Urinary bladder (tissue), 4 donors: Measurements from ENCODE around the gene ZCCHC7. TPM values are rescaled to one million over a fixed set of nuclear protein-coding genes. Genes with fewer than 3 reads are reported as not detected.

Experiments used
- DNase-seq: peaks from one replicate; pipeline ENCODE4 v3.0.0-alpha.2; 2015; ENCODE audit errors: extremely low spot score
- H3K27ac ChIP-seq: one replicate; pipeline ENCODE4 v1.5.1; 2013; ENCODE audit warnings: low read depth, mild to moderate bottlenecking, moderate library complexity
- H3K36me3 ChIP-seq: one replicate; pipeline ENCODE4 v1.6.1; 2013; ENCODE audit warnings: mild to moderate bottlenecking, moderate library complexity; ENCODE audit not compliant: insufficient read depth
- H3K4me1 ChIP-seq: one replicate; pipeline ENCODE4 v1.6.1; 2013; ENCODE audit warnings: mild to moderate bottlenecking, moderate library complexity; ENCODE audit not compliant: insufficient read depth
- H3K4me3 ChIP-seq: one replicate; pipeline ENCODE4 v1.5.1; 2013; ENCODE audit warnings: low read depth, low read length
- WGBS: extraction: QIAGEN DNeasy Blood & Tissue Kit; methylation state at CpG from one replicate; pipeline ENCODE4 v1.1.7; 2013; 5-methylcytosine and 5-hydroxymethylcytosine counted together
- polyA plus RNA-seq: library from polyadenylated mRNA; stranded (reverse); fragments of 200-250 nt; gene quantifications from one replicate; pipeline ENCODE4 v1.2.3, GENCODE V29; 2013
- total RNA-seq: library from RNA; depleted of rRNA; stranded (reverse); fragments of >200 nt; gene quantifications from one replicate; pipeline ENCODE4 v1.2.3, GENCODE V29; 2014
- donor health status: healthy with polysubstance abuse.
- donor health status: healthy.

The ZCCHC7 gene
- total and polyA plus RNA-seq, 2 donors = 10.9 to 40.7 TPM

DNA sequence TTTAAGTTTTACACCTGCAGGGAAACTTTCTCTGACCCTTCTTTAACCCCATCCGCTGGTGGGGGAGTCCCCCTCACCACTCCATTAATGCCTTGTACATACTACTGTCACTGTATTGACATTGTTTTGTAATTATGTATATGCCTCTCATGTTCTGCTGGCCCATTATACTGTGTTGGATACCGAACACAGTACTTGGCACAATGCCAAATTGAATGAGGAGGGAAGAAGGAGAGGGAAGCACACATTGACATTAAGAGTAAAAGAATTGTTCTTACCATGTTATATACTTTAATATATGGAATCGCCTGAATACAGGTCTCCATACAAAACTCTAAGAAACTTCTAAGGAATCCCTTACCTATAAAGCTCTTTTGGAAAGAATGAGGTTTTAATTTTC is 228.5 kb downstream of the ZCCHC7 start:
- Histone ChIP-seq H3K4me1 (no peaks in the 10 kb centered on the region), H3K36me3 (no peaks in the 10 kb centered on the region), H3K27ac (no peak overlapping the region), H3K4me3 (no peak overlapping the region)
- no peak for DNase-seq
- 82% methylated on average over 3 of the region's 3 CpGs for whole genome bisulfite sequencing

DNA sequence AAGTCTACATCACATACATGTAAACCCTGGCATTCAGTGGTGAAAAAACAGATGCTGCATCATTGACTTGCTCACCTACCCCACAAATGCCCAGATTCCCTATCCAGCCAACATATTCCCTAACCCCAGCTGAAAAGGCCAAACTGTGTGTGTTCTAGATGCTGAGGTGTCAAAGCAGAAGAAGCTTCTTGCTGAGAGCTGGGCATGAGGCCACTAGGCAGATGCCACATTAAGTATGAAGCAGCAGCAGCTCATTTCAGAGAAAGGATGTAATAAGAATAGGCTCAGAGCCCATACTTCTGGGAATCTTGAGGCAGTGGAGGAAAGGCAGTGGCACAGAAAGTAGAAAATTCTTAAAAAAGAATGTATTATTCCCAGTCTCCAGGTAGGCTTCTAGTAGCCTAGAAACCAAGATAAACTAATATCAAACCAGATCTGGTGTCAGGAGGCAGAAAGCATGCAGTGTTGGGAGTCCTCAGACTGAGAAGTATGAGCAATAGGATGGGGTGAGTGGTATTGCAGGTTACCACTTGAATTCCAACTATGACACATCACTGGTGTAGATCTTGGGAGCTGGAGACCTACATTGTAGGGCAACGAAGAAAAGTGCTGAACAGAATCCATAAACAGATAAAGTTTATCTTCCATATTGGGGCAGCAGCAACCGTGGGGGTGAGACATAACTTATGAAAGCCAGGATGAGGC is 230.3 kb downstream of the ZCCHC7 start:
- H3K4me3 ChIP-seq = no peak overlapping the region
- no peaks in the 10 kb centered on the region for H3K4me1 ChIP-seq
- no peak overlapping the region for H3K27ac ChIP-seq
- WGBS = 75% methylated on average over 2 of the region's 2 CpGs
- no peak for DNase-seq
- H3K36me3 ChIP-seq = no peaks in the 10 kb centered on the region

DNA sequence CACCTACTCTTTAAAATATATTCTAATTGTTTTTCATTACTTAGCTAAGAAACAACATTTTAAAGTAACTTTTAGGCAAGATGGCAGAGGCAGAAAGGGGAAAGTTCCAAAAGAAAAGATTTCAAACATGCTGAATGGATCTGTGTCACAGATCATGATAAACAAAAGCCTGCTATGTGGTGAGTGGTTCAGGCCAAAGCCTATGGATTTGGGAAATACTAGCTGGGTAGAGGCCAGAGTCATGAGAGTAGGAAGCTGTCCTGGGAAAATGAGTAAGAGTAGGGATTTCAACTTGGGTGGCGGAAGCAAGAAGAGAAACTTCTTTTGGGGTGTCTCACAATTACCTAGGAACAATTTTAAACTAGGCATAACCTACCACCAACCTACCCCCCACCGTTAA is 233.4 kb downstream of the ZCCHC7 start:
- Histone ChIP-seq H3K4me3 (no peak overlapping the region), H3K27ac (no peak overlapping the region), H3K4me1 (no peaks in the 10 kb centered on the region), H3K36me3 (no peaks in the 10 kb centered on the region)
- 90% methylated on average over 2 of the region's 2 CpGs for WGBS
- DNase-seq = no peak

DNA sequence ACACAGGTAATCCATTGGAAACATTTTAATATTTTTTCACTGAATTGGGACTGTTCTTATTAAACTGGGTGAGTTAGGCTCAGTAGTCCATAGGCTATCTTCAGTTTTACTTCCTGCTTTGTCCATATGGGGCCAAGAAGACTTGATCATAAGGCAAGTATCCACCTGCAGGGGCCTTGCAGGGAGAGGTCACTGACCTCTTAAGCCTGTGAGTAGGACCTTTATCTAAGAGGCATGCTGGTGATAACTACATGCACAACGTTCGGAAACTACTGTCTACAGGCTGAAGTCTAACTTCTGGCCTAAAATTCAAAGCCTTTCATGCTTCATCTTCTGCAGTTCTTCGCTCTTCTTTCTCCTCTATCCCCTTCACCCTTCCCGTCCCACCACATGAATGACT is 242.1 kb downstream of the ZCCHC7 start:
- Histone ChIP-seq H3K27ac (no peak overlapping the region), H3K4me1 (no peaks in the 10 kb centered on the region), H3K36me3 (no peaks in the 10 kb centered on the region), H3K4me3 (no peak overlapping the region)
- 88% methylated on average over 4 of the region's 4 CpGs for WGBS
- no peak for DNase-seq

DNA sequence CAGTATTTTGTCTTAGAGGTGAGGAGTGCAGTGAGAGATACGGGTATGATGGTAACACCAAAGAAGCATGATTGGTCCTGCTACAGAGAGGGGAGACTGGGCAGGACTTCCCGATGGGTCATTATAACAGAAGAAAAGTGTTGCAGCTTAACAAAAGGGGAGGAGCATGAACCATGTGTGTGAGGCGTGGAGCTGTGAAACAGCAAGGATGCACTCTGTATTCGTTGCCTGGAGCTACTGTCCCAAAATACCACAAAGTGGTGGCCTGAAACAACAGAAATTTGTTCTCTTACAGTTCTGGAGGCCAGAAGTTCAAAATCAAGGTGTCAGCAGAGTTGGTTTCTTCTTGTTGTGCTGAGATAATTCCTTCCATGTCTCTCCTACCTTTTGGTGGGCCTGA is 242.8 kb downstream of the ZCCHC7 start:
- WGBS = 94% methylated on average over 4 of the region's 4 CpGs
- H3K36me3 ChIP-seq = no peaks in the 10 kb centered on the region
- H3K4me3 ChIP-seq = no peak overlapping the region
- no peak for DNase-seq
- no peaks in the 10 kb centered on the region for H3K4me1 ChIP-seq
- no peak overlapping the region for H3K27ac ChIP-seq

DNA sequence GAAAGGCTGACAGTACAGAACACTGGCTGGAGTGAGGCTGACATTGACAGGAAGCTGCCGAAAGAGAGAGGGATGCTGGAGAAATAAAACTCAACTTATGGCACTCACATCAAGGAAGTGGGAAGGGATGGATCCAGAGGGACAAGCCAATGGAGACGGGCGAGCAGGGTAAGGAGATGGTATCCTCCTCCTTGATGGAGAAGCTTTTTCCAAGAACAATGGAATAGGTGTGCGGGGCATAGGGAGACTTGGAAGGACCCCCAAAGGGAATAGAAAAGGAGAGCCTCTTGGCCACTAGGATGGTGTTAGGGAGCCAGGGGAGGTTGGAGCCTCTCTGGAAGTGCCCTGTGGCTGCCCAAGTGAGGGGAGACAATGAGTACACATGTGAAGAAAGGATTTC is 243.8 kb downstream of the ZCCHC7 start:
- 77% methylated on average over 4 of the region's 4 CpGs for WGBS
- DNase-seq = no peak
- no peaks in the 10 kb centered on the region for H3K4me1 ChIP-seq
- H3K4me3 ChIP-seq = no peak overlapping the region
- H3K36me3 ChIP-seq = no peaks in the 10 kb centered on the region
- H3K27ac ChIP-seq = no peak overlapping the region

DNA sequence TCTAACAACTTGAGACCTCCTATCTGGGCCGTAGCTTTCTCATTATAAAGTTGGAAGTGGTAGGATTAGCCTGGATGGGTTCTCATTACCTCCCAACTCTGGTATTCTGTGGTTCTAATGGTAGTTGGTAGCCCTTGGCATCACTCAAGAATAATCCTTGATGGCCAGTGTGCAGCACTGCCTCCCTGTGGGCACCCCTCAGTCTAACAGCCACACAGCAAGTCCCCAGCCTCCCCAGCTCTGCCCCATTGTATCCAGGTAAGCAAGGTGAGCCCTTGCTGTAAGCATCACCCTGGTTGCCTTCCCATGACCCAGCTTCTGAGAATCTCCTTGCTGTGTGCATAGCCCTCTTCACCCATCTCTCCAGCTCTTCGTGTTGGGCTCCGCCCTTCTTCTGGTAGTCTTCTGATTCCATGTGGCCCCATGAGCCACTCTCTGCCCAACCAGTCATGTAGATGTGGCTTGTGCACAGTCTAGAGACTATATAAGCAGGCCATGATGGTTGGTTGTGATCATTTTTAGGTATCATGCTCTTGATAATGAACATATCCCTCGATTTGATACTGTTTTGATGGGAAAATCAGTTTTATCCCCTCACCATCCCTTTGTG is 244.5 kb downstream of the ZCCHC7 start:
- Histone ChIP-seq H3K4me3 (no peak overlapping the region), H3K4me1 (no peaks in the 10 kb centered on the region), H3K27ac (no peak overlapping the region), H3K36me3 (no peaks in the 10 kb centered on the region)
- WGBS = 89% methylated on average over 4 of the region's 4 CpGs
- DNase-seq = no peak

DNA sequence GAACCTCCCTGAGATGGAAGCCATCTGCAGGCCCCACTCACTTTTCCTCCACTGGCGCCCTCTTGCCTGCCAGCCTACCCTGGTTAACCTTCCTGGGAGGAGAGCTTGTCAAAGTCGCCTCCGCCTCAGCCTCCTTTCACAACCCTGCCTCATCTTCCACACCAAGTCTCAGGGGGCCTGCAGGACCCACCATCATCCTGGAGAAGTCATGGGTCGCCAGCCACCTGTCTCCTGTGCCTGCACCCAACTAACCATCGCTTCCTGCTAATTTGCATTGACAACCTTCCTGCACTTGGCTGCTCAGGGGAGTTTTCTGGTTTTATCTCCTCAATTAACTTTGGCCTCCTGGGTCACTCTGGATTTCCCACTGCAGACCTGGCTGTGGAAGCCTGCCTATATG is 249.3 kb downstream of the ZCCHC7 start:
- Histone ChIP-seq H3K36me3 (no peaks in the 10 kb centered on the region), H3K4me3 (no peak overlapping the region), H3K4me1 (no peaks in the 10 kb centered on the region), H3K27ac (no peak overlapping the region)
- no peak for DNase-seq
- 96% methylated on average over 5 of the region's 5 CpGs for WGBS

DNA sequence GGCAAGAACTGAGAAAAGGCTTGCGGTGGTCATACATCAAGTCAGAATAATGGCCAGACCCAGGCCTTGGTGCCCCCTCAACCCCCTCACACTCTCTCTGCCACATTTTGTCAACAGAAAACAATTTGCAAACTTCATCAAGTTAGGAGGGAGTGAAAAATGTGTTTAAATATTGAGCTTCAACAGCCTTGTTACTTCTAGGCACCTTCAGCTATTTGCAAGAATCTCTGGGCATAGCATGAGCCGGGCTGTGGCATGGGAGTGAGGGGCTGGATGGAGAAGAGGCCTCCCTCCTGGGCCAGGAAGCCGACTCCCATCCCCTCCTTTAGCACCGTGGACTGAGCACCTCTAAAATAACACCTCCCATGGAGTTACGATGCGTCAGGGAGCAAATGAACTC is 249.9 kb downstream of the ZCCHC7 start:
- H3K4me3 ChIP-seq = no peak overlapping the region
- WGBS = 82% methylated on average over 6 of the region's 6 CpGs
- no peak for DNase-seq
- no peaks in the 10 kb centered on the region for H3K4me1 ChIP-seq
- H3K27ac ChIP-seq = no peak overlapping the region
- H3K36me3 ChIP-seq = no peaks in the 10 kb centered on the region

DNA sequence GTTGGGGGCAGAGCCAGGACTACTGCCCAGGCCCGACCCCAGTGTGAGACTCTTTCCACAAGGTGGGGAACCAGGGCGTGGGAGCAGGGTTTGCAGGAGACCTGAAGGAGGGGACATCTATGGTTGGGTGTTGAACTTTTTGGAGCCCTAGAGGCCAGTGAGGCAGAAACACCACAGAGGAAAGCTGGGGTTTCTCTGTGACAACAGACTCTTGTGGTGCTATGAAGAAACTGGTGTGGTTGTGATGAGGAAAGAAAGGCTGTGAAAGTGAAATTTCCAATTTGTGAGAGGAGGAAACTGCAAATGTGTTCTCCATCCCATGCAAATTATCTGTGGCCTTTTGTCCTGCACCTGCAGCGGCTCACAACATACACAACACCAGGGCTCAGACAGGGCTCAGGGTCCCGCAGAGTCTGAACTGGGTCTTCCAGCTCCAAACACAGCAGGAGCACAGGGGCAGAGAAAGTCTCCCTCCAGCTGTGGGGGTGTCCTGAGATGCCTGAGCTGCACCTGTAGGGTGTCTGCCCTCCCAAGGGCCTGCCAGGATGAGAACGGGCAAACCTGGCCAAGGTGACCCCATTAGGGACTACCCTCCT is 250.7 kb downstream of the ZCCHC7 start:
- Histone ChIP-seq H3K27ac (no peak overlapping the region), H3K36me3 (no peaks in the 10 kb centered on the region), H3K4me1 (no peaks in the 10 kb centered on the region), H3K4me3 (no peak overlapping the region)
- DNase-seq = no peak
- WGBS = 87% methylated on average over 5 of the region's 5 CpGs

DNA sequence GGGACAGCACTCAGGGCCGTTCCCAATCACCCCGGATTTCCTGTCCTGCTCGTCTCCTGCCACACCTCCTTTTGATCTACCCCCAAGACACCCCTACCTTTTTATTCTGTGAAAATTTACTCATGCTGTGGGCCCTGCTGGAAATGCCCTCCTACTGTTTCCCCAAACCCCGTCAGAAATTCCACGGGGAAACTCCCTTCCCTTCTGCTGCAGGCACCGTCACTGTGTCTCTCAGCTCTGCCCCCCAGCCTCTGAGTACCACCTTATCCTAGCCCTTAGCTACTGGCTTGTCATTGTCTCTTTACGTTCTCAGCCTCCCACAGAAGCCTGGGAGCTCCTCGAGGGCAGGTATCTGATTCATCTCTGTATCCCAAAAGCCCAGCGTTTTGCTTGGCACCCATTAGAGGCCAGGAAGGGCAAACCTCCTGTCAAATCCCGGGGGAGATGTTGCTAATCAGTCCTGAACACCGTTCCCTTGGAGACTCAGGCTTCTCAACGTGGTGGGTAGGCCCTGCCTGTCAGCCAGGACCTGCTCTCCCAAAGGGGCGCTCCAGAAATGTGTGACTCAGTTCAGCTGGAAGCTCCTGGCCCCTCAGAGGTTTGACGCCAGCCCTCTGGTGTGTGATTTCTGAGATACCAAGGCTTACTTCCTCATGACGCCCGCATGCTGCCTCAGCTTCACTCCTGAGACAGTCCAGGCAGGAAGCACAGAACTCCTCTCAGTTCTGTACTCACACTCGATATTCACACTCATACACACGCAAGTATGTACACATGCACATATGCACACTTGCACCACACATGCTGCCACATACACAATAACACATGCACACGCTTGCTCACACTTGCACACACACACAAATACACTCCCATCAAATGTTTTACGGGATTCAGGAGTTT is 251.4 kb downstream of the ZCCHC7 start:
- Histone ChIP-seq H3K4me1 (no peaks in the 10 kb centered on the region), H3K36me3 (no peaks in the 10 kb centered on the region), H3K4me3 (no peak overlapping the region), H3K27ac (no peak overlapping the region)
- DNase-seq = no peak
- WGBS = 54% methylated on average over 20 of the region's 20 CpGs

DNA sequence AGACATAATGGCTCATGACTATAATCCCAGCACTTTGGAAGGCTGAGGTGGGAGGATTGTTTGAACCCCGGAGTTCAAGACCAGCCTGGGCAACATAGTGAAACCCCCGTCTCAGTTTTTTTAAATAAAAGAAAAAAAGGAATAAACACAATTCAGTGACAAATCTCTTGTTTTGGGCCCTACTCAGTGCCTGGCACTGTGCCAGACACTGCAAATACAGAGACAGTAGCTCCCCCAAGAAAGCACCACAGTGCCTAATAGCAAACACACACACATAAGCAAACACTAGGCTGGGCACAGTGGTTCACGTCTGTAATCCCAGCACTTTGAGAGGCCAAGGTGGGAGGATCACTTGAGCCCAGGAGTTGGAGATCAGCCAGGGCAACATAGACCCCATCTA is 252.5 kb downstream of the ZCCHC7 start:
- Histone ChIP-seq H3K36me3 (no peaks in the 10 kb centered on the region), H3K4me3 (no peak overlapping the region), H3K27ac (no peak overlapping the region), H3K4me1 (no peaks in the 10 kb centered on the region)
- DNase-seq = no peak
- WGBS = 81% methylated on average over 3 of the region's 3 CpGs

DNA sequence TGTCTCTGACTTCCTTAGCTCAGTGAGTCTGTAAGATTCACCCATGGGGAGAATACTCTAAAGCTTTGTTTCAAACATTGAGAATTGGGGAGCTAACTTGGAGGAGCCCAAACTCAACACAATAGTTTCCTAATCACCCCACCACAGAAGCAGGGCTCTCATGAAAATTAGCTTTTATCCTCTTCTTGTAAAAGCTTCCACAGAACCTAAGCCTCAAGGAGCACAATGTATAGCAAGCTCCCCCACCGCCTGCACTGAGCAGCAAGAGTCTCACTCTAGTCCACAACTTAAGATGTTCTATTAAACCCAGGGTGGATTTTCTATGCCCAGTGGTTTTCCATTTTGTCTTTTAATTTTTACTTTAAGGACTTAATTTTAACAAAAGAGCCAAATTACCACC is 253.2 kb downstream of the ZCCHC7 start:
- DNase-seq = no peak
- 92% methylated on average over 1 of the region's 1 CpG for WGBS

More for the DNA sequence above, 253.2 kb downstream of the ZCCHC7 start:
- H3K36me3 ChIP-seq = no peaks in the 10 kb centered on the region
- no peak overlapping the region for H3K27ac ChIP-seq
- H3K4me3 ChIP-seq = no peak overlapping the region
- H3K4me1 ChIP-seq = no peaks in the 10 kb centered on the region
